Trophoblast cell (in vitro differentiated cells and primary cell): Measurements from ENCODE around the gene OGFR.

Source experiments
- DNase-seq, 2 donors: peaks; one replicate each; pipeline ENCODE4 v3.0.0-alpha.2; 2016
- H2AFZ ChIP-seq: 2 replicates; pipeline ENCODE4 v1.6.1; 2013; ENCODE audit warnings: low read length, moderate library complexity, mild to moderate bottlenecking; ENCODE audit not compliant: insufficient read depth, poor library complexity
- H2AK5ac ChIP-seq: 2 replicates; pipeline ENCODE4 v1.6.1; 2013; ENCODE audit warnings: mild to moderate bottlenecking, low read length
- H2BK120ac ChIP-seq: 2 replicates; pipeline ENCODE4 v1.6.1; 2013; ENCODE audit warnings: low read length, mild to moderate bottlenecking, moderate library complexity; ENCODE audit not compliant: insufficient read depth, poor library complexity
- H2BK12ac ChIP-seq: 2 replicates; pipeline ENCODE4 v1.6.1; 2013; ENCODE audit warnings: mild to moderate bottlenecking, low read length, moderate library complexity
- H2BK5ac ChIP-seq: 2 replicates; pipeline ENCODE4 v1.6.1; 2013; ENCODE audit warnings: low read length, low read depth, moderate library complexity, mild to moderate bottlenecking; ENCODE audit not compliant: poor library complexity
- H3K14ac ChIP-seq: 2 replicates; pipeline ENCODE4 v1.6.1; 2013; ENCODE audit warnings: mild to moderate bottlenecking, low read length
- H3K18ac ChIP-seq: 2 replicates; pipeline ENCODE4 v1.6.1; 2013; ENCODE audit warnings: mild to moderate bottlenecking, low read length
- H3K23ac ChIP-seq: 2 replicates; pipeline ENCODE4 v1.6.1; 2013; ENCODE audit warnings: low read length
- H3K27ac ChIP-seq: 2 replicates; pipeline ENCODE4 v1.5.1; 2013; ENCODE audit warnings: low read depth, mild to moderate bottlenecking, inconsistent platforms, low read length, moderate library complexity
- H3K27me3 ChIP-seq: 2 replicates; pipeline ENCODE4 v1.6.1; 2013; ENCODE audit warnings: inconsistent platforms, mild to moderate bottlenecking, low read length, moderate library complexity; ENCODE audit not compliant: insufficient read depth
- H3K36me3 ChIP-seq, 2 experiments: 1 replicate in 1 of 2; 2 replicates in 1 of 2; pipeline ENCODE4 v1.6.1; 2013; ENCODE audit warnings: low read length in 2 of 2, mild to moderate bottlenecking in 2 of 2, moderate library complexity in 1 of 2; ENCODE audit not compliant: insufficient read depth in 2 of 2, control insufficient read depth in 1 of 2
- H3K4ac ChIP-seq: 2 replicates; pipeline ENCODE4 v1.6.1; 2013; ENCODE audit warnings: low read depth, mild to moderate bottlenecking, low read length, moderate library complexity
- H3K4me1 ChIP-seq, 2 experiments: 1 replicate in 1 of 2; 2 replicates in 1 of 2; pipeline ENCODE4 v1.6.1; 2013; ENCODE audit warnings: low read length in 2 of 2, mild to moderate bottlenecking in 2 of 2, moderate library complexity in 1 of 2; ENCODE audit not compliant: insufficient read depth in 2 of 2, control insufficient read depth in 1 of 2
- H3K4me2 ChIP-seq: 2 replicates; pipeline ENCODE4 v1.6.1; 2013; ENCODE audit warnings: inconsistent platforms, mild to moderate bottlenecking, low read length, moderate library complexity
- H3K4me3 ChIP-seq: 2 replicates; pipeline ENCODE4 v1.5.1; 2013; ENCODE audit warnings: mild to moderate bottlenecking, low read depth, low read length, inconsistent platforms
- H3K79me1 ChIP-seq: one replicate; pipeline ENCODE4 v1.6.1; 2013; ENCODE audit warnings: low read length
- H3K79me2 ChIP-seq: 2 replicates; pipeline ENCODE4 v1.6.1; 2013; ENCODE audit warnings: low read length, mild to moderate bottlenecking; ENCODE audit not compliant: control insufficient read depth, insufficient read depth, poor library complexity
- H3K9ac ChIP-seq: 2 replicates; pipeline ENCODE4 v1.6.1; 2013; ENCODE audit warnings: mild to moderate bottlenecking, low read length
- H3K9me3 ChIP-seq: 2 replicates; pipeline ENCODE4 v1.6.1; 2013; ENCODE audit warnings: low read depth, mild to moderate bottlenecking, control low read depth, inconsistent platforms, low read length; ENCODE audit not compliant: insufficient read depth
- H4K12ac ChIP-seq: 2 replicates; pipeline ENCODE4 v1.6.1; 2013; ENCODE audit warnings: low read depth, mild to moderate bottlenecking, low read length, moderate library complexity
- H4K8ac ChIP-seq: 2 replicates; pipeline ENCODE4 v1.6.1; 2013; ENCODE audit warnings: low read depth, mild to moderate bottlenecking, low read length, moderate library complexity
- H4K91ac ChIP-seq: one replicate; pipeline ENCODE4 v1.6.1; 2013; ENCODE audit warnings: low read depth, mild to moderate bottlenecking, low read length, moderate library complexity
- WGBS: extraction: QIAGEN DNeasy Blood & Tissue Kit; methylation state at CpG from one replicate; pipeline ENCODE4 v1.1.7; 2013; ENCODE audit warnings: missing lambda C conversion rate; ENCODE audit not compliant: insufficient read length, insufficient coverage; ENCODE audit errors: extremely low coverage; 5-methylcytosine and 5-hydroxymethylcytosine counted together

OGFR gene

GRCh38 chr20:62790075-62790474, 14.6 kb upstream of the OGFR start:
- no peak overlapping the region for H3K9ac ChIP-seq
- peaks cover 21 to 34% of the 10 kb centered on the region in 2 experiments for H3K4me1 ChIP-seq
- no peak overlapping the region for H2AFZ ChIP-seq
- H3K18ac ChIP-seq = no peak overlapping the region
- peaks cover 13% of the 10 kb centered on the region for H3K79me1 ChIP-seq
- H4K12ac ChIP-seq = no peak overlapping the region
- no peaks in the 10 kb centered on the region for H3K27me3 ChIP-seq
- H4K8ac ChIP-seq = no peak overlapping the region
- H3K4me3 ChIP-seq = no peak overlapping the region
- WGBS = no CpG with 5 or more reads among the region's 12 CpGs
- no peak for DNase-seq
- H4K91ac ChIP-seq = no peak overlapping the region
- H3K4ac ChIP-seq = no peak overlapping the region
- H3K23ac ChIP-seq = no peak overlapping the region
- no peak overlapping the region for H2BK12ac ChIP-seq
- no peak overlapping the region for H2BK5ac ChIP-seq
- H2BK120ac ChIP-seq = no peak overlapping the region
- H3K14ac ChIP-seq = no peak overlapping the region
- H3K79me2 ChIP-seq = no peaks in the 10 kb centered on the region
- H2AK5ac ChIP-seq = no peak overlapping the region
- H3K36me3 ChIP-seq = no peaks in the 10 kb centered on the region
- no peak overlapping the region for H3K4me2 ChIP-seq
- H3K9me3 ChIP-seq = peaks cover 3% of the 10 kb centered on the region
- no peak overlapping the region for H3K27ac ChIP-seq

- Histone ChIP-seq H3K27me3 (no peaks in the 10 kb centered on the region), H3K4me1 (peaks cover 19 to 29% of the 10 kb centered on the region in 2 experiments), H3K4ac (no peak overlapping the region), H3K79me2 (peaks cover 3% of the 10 kb centered on the region), H3K4me3 (no peak overlapping the region), H3K27ac (peak overlapping the region; percentile 43), H4K91ac (peak overlapping the region; percentile 36), H4K12ac (no peak overlapping the region), H3K23ac (no peak overlapping the region), H2BK120ac (peak overlapping the region; percentile 45), H3K9ac (no peak overlapping the region), H4K8ac (peak overlapping the region; percentile 1), H2AFZ (no peak overlapping the region), H2BK5ac (peak overlapping the region; percentile 59), H2AK5ac (no peak overlapping the region), H3K18ac (no peak overlapping the region), H3K4me2 (peak overlapping the region; percentile 44), H3K9me3 (peaks cover 3% of the 10 kb centered on the region), H3K36me3 (no peaks in the 10 kb centered on the region), H2BK12ac (peak overlapping the region; percentile 16), H3K79me1 (peaks cover 19% of the 10 kb centered on the region), H3K14ac (peak overlapping the region; percentile 1)
- peak; percentile 72 to 89 for DNase-seq
- no CpG with 5 or more reads among the region's 23 CpGs for WGBS
These were observed 13.1 kb upstream of the OGFR start for GRCh38 chr20:62791301-62792181.

GRCh38 chr20:62792182-62792939, 12.3 kb upstream of the OGFR start:
- Histone ChIP-seq H3K18ac (peak overlapping the region; percentile 22), H3K9ac (no peak overlapping the region), H2BK12ac (peak overlapping the region; percentile 95), H3K79me1 (peaks cover 22% of the 10 kb centered on the region), H4K8ac (peak overlapping the region; percentile 1), H2AK5ac (peak overlapping the region; percentile 92), H3K79me2 (peaks cover 5% of the 10 kb centered on the region), H3K4me2 (peak overlapping the region; percentile 44), H3K4ac (no peak overlapping the region), H3K23ac (no peak overlapping the region), H3K9me3 (peaks cover 3% of the 10 kb centered on the region), H3K27me3 (no peaks in the 10 kb centered on the region), H3K36me3 (no peaks in the 10 kb centered on the region), H3K4me3 (peak overlapping the region; percentile 11), H3K4me1 (peaks cover 19 to 34% of the 10 kb centered on the region in 2 experiments), H4K91ac (peak overlapping the region; percentile 36), H2BK120ac (peak overlapping the region; percentile 70), H3K27ac (peak overlapping the region; percentile 67), H2AFZ (peak overlapping the region; percentile 23), H2BK5ac (no peak overlapping the region), H4K12ac (no peak overlapping the region), H3K14ac (peak overlapping the region; percentile 70)
- no CpG with 5 or more reads among the region's 9 CpGs for WGBS
- DNase-seq = peak; percentile 51 to 54

- peaks cover 22% of the 10 kb centered on the region for H3K79me1 ChIP-seq
- H3K9ac ChIP-seq = no peak overlapping the region
- H3K27me3 ChIP-seq = no peaks in the 10 kb centered on the region
- peak overlapping the region; percentile 23 for H2AFZ ChIP-seq
- H3K23ac ChIP-seq = no peak overlapping the region
- no peak overlapping the region for H2BK5ac ChIP-seq
- H3K27ac ChIP-seq = no peak overlapping the region
- peak overlapping the region; percentile 56 for H4K8ac ChIP-seq
- H4K91ac ChIP-seq = peak overlapping the region; percentile 22
- H2AK5ac ChIP-seq = peak overlapping the region; percentile 92
- no peak for DNase-seq
- WGBS = no CpG with 5 or more reads among the region's 22 CpGs
- peaks cover 19 to 34% of the 10 kb centered on the region in 2 experiments for H3K4me1 ChIP-seq
- peaks cover 3% of the 10 kb centered on the region for H3K9me3 ChIP-seq
- H3K4me3 ChIP-seq = no peak overlapping the region
- H3K18ac ChIP-seq = peak overlapping the region; percentile 22
- peaks cover 5% of the 10 kb centered on the region for H3K79me2 ChIP-seq
- H3K4me2 ChIP-seq = no peak overlapping the region
- peaks cover 4 to 6% of the 10 kb centered on the region in 2 experiments for H3K36me3 ChIP-seq
- peak overlapping the region; percentile 70 for H2BK120ac ChIP-seq
- no peak overlapping the region for H3K4ac ChIP-seq
- H4K12ac ChIP-seq = no peak overlapping the region
- peak overlapping the region; percentile 95 for H2BK12ac ChIP-seq
- peak overlapping the region; percentile 70 for H3K14ac ChIP-seq
These were observed 11.5 kb upstream of the OGFR start for GRCh38 chr20:62792940-62793756.
